A673 (cell line): ENCODE measurements around the gene F3. TPM values are rescaled to one million over a fixed set of nuclear protein-coding genes. Genes with fewer than 3 reads are reported as not detected.

Experiments used
- BruUV-seq: library from RNA; stranded (reverse); fragments of 400-500 nt; replicated peaks from 2 replicates; lab custom pipeline; 2021; lab: Mats Ljungman, UMichigan
- CTCF ChIA-PET: fragments of 300-600 bp; sonication (Branson Sonifier 250); formaldehyde crosslinking; loops from one replicate; lab custom pipeline; 2022; ENCODE audit warnings: antibody characterized with exemption; lab: Charles Lee
- POLR2A ChIA-PET: fragments of 300-600 bp; sonication (Branson Sonifier 250); formaldehyde crosslinking; loops from one replicate; lab custom pipeline; 2022; ENCODE audit warnings: antibody characterized with exemption; ENCODE audit not compliant: low non-redundant PET; lab: Charles Lee
- DNase-seq: peaks from one replicate; pipeline ENCODE4 v3.0.0-alpha.2; 2015; ENCODE audit warnings: low spot score
- H3K27ac ChIP-seq: fragments of 200-600 bp; sonication (generic); 2 replicates; pipeline ENCODE4 v1.5.1; 2016; ENCODE audit warnings: mixed run types, low read depth, mild to moderate bottlenecking, mixed read lengths, antibody characterized with exemption, low read length; ENCODE audit not compliant: poor library complexity, severe bottlenecking
- H3K27me3 ChIP-seq: fragments of 200-600 bp; sonication (generic); replicated peaks from 2 replicates; pipeline ENCODE4 v1.6.1; 2017; ENCODE audit warnings: mixed run types, low read depth, mild to moderate bottlenecking, mixed read lengths, antibody characterized with exemption, low read length; ENCODE audit not compliant: insufficient read depth, poor library complexity
- H3K36me3 ChIP-seq: fragments of 200-600 bp; sonication (generic); 2 replicates; pipeline ENCODE4 v1.6.1; 2016; ENCODE audit warnings: mixed run types, mild to moderate bottlenecking, mixed read lengths, antibody characterized with exemption, low read length; ENCODE audit not compliant: insufficient read depth, poor library complexity, severe bottlenecking
- H3K4me1 ChIP-seq: fragments of 200-600 bp; sonication (generic); 2 replicates; pipeline ENCODE4 v1.6.1; 2017; ENCODE audit warnings: mixed run types, mild to moderate bottlenecking, mixed read lengths, antibody characterized with exemption, low read length; ENCODE audit not compliant: insufficient read depth, poor library complexity, severe bottlenecking
- H3K4me3 ChIP-seq: fragments of 200-600 bp; sonication (generic); 2 replicates; pipeline ENCODE4 v1.5.1; 2016; ENCODE audit warnings: low read depth, mixed run types, mild to moderate bottlenecking, mixed read lengths, low read length; ENCODE audit not compliant: poor library complexity, severe bottlenecking
- H3K9me3 ChIP-seq: fragments of 200-600 bp; sonication (generic); 2 replicates; pipeline ENCODE4 v1.6.1; 2016; ENCODE audit warnings: mixed run types, low read depth, mild to moderate bottlenecking, mixed read lengths, antibody characterized with exemption, low read length; ENCODE audit not compliant: poor library complexity, severe bottlenecking
- CTCF ChIP-seq: fragments of 300-800, 200-600 bp; sonication (generic); conservative IDR thresholded peaks from 2 replicates; pipeline ENCODE4 v1.5.1; 2017; ENCODE audit warnings: low read depth, mild to moderate bottlenecking, antibody characterized with exemption, low read length, moderate library complexity, mixed read lengths
- EZH2 ChIP-seq: fragments of 200-600 bp; sonication (generic); IDR thresholded peaks from 2 replicates; pipeline ENCODE4 v1.6.1; 2017; ENCODE audit warnings: borderline replicate concordance, low read depth, mild to moderate bottlenecking, mixed read lengths, antibody characterized with exemption, low read length; ENCODE audit not compliant: poor library complexity, severe bottlenecking
- intact Hi-C: fragments of 100-400 bp; cut with micrococcal nuclease; formaldehyde crosslinking; loops from one replicate; pipeline ENCODE4 v1.10.0; 2022; ENCODE audit not compliant: unreplicated experiment
- total RNA-seq: library from RNA; stranded (reverse); gene quantifications from 2 replicates; pipeline ENCODE4 v1.2.3, GENCODE V29; 2021

F3 gene
- total RNA-seq, 1 experiment from 2014 or later = 5.6 TPM

- CTCF ChIA-PET = no interaction called here
- intact Hi-C loops = no loop called here
- Histone ChIP-seq H3K4me1 (no peaks in the 10 kb centered on the region), H3K36me3 (peaks cover 11% of the 10 kb centered on the region), H3K4me3 (no peak overlapping the region), H3K9me3 (no peaks in the 10 kb centered on the region), H3K27ac (no peak overlapping the region), H3K27me3 (no peaks in the 10 kb centered on the region)
- POLR2A ChIA-PET = interaction anchor here (0.6 kb wide), 1 partner anchor 418 kb away, joined by 3 read pairs; no protein-coding TSS in a partner anchor
- BruUV-seq = no TSS peak
- DNase-seq = no peak
- no peak for TF ChIP-seq EZH2
- TF ChIP-seq CTCF = no peak
These were observed 51.0 kb downstream of the F3 start for GRCh38 chr1:94490556-94490955.

GRCh38 chr1:94486990-94487389, 54.6 kb downstream of the F3 start:
- ChIA-PET CTCF (no interaction called here), POLR2A (no interaction called here)
- TF ChIP-seq EZH2 (no peak), CTCF (no peak)
- no peaks in the 10 kb centered on the region for H3K9me3 ChIP-seq
- BruUV-seq = no TSS peak
- H3K4me1 ChIP-seq = no peaks in the 10 kb centered on the region
- no peak overlapping the region for H3K27ac ChIP-seq
- H3K36me3 ChIP-seq = peaks cover 6% of the 10 kb centered on the region
- no peaks in the 10 kb centered on the region for H3K27me3 ChIP-seq
- no peak for DNase-seq
- no peak overlapping the region for H3K4me3 ChIP-seq
- intact Hi-C loops = no loop called here

GRCh38 chr1:94481473-94481933, 60.1 kb downstream of the F3 start:
- Histone ChIP-seq H3K36me3 (no peaks in the 10 kb centered on the region), H3K4me1 (no peaks in the 10 kb centered on the region), H3K27ac (no peak overlapping the region), H3K9me3 (no peaks in the 10 kb centered on the region), H3K27me3 (no peaks in the 10 kb centered on the region), H3K4me3 (no peak overlapping the region)
- no TSS peak for BruUV-seq
- TF ChIP-seq CTCF (peak; percentile 86), EZH2 (no peak)
- intact Hi-C loops = loop anchor here (1.0 kb wide), 1 partner anchor 321 kb away; no protein-coding TSS in a partner anchor
- ChIA-PET CTCF (interaction anchor here (0.6 to 2.3 kb wide), 5 partner anchors 11 to 325 kb away, joined by 3 to 12 read pairs (median 6); no protein-coding TSS in a partner anchor), POLR2A (no interaction called here)
- DNase-seq = peak; percentile 83
